ENCODE measurements around the gene ABHD17C.

- no peak for TF ChIP-seq EP300 (IDR thresholded peaks at IDR 0.05)
- TF ChIP-seq, protein P1, sequence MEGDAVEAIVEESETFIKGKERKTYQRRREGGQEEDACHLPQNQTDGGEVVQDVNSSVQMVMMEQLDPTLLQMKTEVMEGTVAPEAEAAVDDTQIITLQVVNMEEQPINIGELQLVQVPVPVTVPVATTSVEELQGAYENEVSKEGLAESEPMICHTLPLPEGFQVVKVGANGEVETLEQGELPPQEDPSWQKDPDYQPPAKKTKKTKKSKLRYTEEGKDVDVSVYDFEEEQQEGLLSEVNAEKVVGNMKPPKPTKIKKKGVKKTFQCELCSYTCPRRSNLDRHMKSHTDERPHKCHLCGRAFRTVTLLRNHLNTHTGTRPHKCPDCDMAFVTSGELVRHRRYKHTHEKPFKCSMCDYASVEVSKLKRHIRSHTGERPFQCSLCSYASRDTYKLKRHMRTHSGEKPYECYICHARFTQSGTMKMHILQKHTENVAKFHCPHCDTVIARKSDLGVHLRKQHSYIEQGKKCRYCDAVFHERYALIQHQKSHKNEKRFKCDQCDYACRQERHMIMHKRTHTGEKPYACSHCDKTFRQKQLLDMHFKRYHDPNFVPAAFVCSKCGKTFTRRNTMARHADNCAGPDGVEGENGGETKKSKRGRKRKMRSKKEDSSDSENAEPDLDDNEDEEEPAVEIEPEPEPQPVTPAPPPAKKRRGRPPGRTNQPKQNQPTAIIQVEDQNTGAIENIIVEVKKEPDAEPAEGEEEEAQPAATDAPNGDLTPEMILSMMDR (IDR thresholded peaks at IDR 0.05), result no peak
- no peak for TF ChIP-seq POLR2A (IDR thresholded peaks at IDR 0.05)
Measured at GRCh38 chr15:80706161-80706560, 11.1 kb downstream of the ABHD17C start.

All from tibial nerve (tissue), 4 donors.